HG03558 (cell line): ENCODE data around the gene INHBB.

Experiments used
- ATAC-seq: cut with Tn5 transposase; IDR thresholded peaks from one replicate; pipeline ENCODE4 v1.9.1; 2021; ENCODE audit warnings: moderate number of reproducible peaks; ENCODE audit not compliant: unreplicated experiment; ENCODE audit errors: extremely low read depth

The INHBB gene

GRCh38 chr2:120393456-120393855 is 47.5 kb downstream of the INHBB start:
- ATAC-seq = no peak

- no peak for ATAC-seq
Measured at GRCh38 chr2:120394764-120395163, 48.8 kb downstream of the INHBB start.

- ATAC-seq = no peak
Measured at GRCh38 chr2:120395221-120396012, 49.5 kb downstream of the INHBB start.

GRCh38 chr2:120396013-120396860 is 50.3 kb downstream of the INHBB start:
- no peak for ATAC-seq

GRCh38 chr2:120396861-120397811 is 51.2 kb downstream of the INHBB start:
- ATAC-seq = no peak

GRCh38 chr2:120398051-120398995 is 52.4 kb downstream of the INHBB start:
- ATAC-seq = no peak

GRCh38 chr2:120398996-120399888 is 53.3 kb downstream of the INHBB start:
- ATAC-seq = no peak

GRCh38 chr2:120399889-120400240 is 53.9 kb downstream of the INHBB start:
- no peak for ATAC-seq

GRCh38 chr2:120400551-120400950 is 54.6 kb downstream of the INHBB start:
- no peak for ATAC-seq
